Kidney epithelial cell (primary cell): ENCODE data around the gene CPSF4L. TPM values are rescaled to one million over a fixed set of nuclear protein-coding genes. Genes with fewer than 3 reads are reported as not detected.
A peak's percentile ranks its signal among the peaks of the same experiment; 100 is the strongest.

Experiments used
- DNase-seq: peaks from one replicate; pipeline ENCODE4 v3.0.0-alpha.2; 2010; ENCODE audit warnings: low read depth
- H3K27me3 ChIP-seq: 2 replicates; pipeline ENCODE4 v1.6.0; 2011; ENCODE audit warnings: low read length; ENCODE audit not compliant: control insufficient read depth, insufficient read depth
- H3K36me3 ChIP-seq: 2 replicates; pipeline ENCODE4 v1.5.1; 2011; ENCODE audit warnings: low read length; ENCODE audit not compliant: control insufficient read depth, insufficient read depth
- H3K4me3 ChIP-seq: 2 replicates; pipeline ENCODE4 v1.5.1; 2011; ENCODE audit warnings: low read depth, mild to moderate bottlenecking, control low read depth, low read length
- total RNA-seq: library from RNA; depleted of rRNA; stranded (reverse); fragments of >200 nt; gene quantifications from 2 replicates; pipeline ENCODE4 v1.2.3, GENCODE V29; 2015
- TF ChIP-seq, protein P1 (sequence below): IDR thresholded peaks from 2 replicates; pipeline ENCODE4 v1.5.1; 2011; ENCODE audit warnings: mild to moderate bottlenecking, moderate library complexity, low read length, control low read depth, inconsistent platforms; ENCODE audit not compliant: insufficient read depth, poor library complexity, severe bottlenecking

Gene CPSF4L
- total RNA-seq, 1 donor from 2014 or later, result not detected

DNA sequence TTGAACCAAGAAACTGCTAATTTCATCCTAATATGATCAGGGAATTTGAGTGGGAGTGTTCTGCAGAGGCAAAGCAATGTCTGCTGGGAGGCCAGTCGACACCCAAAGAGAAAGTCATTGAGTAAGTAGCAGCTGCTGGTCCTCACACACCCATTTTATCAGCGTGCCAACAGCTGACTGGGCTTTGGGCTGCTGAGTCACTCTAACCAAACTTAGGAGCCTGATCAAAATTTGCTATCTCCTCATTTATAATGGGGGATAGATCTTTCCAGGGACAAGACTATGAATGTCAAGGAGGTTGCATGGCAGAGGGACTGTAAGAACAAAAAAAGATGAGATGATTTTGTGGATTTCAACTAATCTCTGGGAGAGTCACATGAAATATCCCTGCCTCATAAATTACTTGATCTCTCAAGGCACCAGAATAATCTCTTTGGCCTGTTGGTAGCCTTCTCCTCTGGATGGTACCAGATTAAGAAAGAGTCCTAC lies 32.9 kb downstream of the CPSF4L start:
- H3K36me3 ChIP-seq, result no peaks in the 10 kb centered on the region
- no peak overlapping the region for H3K4me3 ChIP-seq
- TF ChIP-seq, protein P1, sequence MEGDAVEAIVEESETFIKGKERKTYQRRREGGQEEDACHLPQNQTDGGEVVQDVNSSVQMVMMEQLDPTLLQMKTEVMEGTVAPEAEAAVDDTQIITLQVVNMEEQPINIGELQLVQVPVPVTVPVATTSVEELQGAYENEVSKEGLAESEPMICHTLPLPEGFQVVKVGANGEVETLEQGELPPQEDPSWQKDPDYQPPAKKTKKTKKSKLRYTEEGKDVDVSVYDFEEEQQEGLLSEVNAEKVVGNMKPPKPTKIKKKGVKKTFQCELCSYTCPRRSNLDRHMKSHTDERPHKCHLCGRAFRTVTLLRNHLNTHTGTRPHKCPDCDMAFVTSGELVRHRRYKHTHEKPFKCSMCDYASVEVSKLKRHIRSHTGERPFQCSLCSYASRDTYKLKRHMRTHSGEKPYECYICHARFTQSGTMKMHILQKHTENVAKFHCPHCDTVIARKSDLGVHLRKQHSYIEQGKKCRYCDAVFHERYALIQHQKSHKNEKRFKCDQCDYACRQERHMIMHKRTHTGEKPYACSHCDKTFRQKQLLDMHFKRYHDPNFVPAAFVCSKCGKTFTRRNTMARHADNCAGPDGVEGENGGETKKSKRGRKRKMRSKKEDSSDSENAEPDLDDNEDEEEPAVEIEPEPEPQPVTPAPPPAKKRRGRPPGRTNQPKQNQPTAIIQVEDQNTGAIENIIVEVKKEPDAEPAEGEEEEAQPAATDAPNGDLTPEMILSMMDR, result no peak
- DNase-seq, result peak; percentile 21
- H3K27me3 ChIP-seq, result no peaks in the 10 kb centered on the region

DNA sequence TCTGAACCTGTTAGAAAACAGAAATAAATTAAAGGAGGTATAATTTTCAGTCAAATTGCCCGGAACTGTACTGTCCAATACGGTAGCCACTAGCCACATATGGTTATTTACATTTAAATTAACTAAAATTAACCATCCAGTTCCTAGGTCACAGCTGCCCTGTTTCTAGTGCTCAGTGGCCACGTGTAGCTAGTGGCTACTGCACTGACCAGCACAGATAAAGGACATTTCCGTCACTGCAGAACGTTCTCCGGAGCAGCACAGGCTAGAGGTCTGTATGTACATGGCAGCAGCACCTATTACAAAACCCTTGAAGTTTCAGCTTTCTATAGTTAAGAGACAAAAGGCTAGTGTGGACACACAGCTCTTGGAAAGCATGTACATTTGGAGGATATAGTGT lies 33.7 kb downstream of the CPSF4L start:
- H3K27me3 ChIP-seq, result no peaks in the 10 kb centered on the region
- TF ChIP-seq, protein P1, result no peak
- no peaks in the 10 kb centered on the region for H3K36me3 ChIP-seq
- no peak for DNase-seq
- no peak overlapping the region for H3K4me3 ChIP-seq

DNA sequence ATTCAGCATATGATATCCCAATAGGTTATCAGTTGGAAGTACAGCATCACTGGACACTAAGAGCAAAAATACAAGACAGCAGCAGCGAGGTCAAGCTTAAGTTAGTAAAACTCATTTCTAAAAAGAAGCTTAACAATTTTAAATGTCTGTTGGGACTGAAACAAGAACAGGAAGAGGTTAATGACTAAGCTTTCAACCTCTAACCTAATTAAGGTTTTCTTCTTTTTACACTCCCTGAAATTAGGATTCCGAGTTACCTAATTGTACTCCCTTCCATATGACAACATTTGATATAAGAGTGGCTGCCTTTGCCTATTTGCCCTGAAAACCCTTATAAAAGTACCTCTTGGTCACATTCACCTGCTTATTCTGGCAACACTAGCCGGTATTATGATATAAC lies 34.3 kb downstream of the CPSF4L start:
- TF ChIP-seq, protein P1, result no peak
- Histone ChIP-seq H3K36me3 (no peaks in the 10 kb centered on the region), H3K27me3 (no peaks in the 10 kb centered on the region), H3K4me3 (no peak overlapping the region)
- no peak for DNase-seq

DNA sequence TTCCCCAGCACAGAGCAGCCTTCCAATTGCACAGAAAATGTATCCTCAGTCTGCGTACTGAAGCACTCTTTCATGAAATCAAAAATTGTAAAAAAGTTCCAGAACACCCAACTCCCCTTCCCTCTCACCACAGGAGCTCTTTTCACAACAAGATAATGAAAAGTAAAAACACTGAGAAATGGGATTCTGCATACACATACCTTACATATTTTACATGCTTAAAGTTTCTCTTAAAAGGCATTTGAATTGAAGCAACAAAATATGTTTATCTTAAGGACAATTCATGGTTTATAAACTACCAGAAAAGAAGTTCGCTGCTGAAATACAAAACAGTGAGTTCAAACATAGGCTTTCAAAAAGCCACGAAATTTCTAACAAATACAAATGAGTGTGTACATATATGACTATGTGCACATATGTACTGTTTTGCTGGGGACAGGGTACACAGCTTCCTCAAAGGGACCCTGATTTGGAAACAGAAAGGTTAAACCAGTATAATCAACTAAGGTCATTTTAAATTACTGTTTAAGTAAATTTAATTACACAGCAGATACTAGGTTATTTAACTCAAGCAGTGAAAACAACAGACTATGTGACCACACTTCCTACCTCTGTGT lies 35.0 kb downstream of the CPSF4L start:
- DNase-seq, result no peak
- TF ChIP-seq, protein P1, result no peak
- Histone ChIP-seq H3K27me3 (no peaks in the 10 kb centered on the region), H3K36me3 (no peaks in the 10 kb centered on the region), H3K4me3 (no peak overlapping the region)

DNA sequence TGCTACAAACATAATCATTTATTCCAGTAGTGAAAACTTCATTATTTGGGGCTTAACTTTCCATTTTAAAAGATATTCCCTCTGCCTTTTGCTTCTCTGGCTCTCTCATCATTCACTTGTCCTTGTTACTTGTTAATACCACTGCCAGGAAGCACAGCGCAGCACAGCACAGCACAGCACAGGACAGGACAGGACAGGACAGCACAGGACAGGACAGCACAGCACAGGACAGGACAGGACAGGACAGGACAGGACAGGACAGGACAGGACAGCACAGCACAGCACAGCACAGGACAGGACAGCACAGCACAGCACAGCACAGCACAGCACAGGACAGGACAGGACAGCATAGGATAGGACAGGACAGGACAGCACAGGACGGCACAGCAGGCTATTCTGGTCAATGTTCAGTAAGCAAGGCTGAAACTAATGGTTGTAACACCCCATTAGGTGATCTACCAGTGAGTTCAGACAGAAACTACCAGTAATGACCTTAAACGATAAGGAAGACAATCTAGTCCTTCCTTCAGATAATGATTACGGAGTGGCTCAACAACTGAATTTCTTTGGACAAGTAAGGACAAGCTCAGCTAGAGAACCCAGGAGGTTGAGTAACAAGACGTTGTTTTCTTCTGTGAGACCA lies 36.9 kb downstream of the CPSF4L start:
- Histone ChIP-seq H3K27me3 (no peaks in the 10 kb centered on the region), H3K36me3 (no peaks in the 10 kb centered on the region), H3K4me3 (no peak overlapping the region)
- no peak for DNase-seq
- TF ChIP-seq, protein P1, result no peak

DNA sequence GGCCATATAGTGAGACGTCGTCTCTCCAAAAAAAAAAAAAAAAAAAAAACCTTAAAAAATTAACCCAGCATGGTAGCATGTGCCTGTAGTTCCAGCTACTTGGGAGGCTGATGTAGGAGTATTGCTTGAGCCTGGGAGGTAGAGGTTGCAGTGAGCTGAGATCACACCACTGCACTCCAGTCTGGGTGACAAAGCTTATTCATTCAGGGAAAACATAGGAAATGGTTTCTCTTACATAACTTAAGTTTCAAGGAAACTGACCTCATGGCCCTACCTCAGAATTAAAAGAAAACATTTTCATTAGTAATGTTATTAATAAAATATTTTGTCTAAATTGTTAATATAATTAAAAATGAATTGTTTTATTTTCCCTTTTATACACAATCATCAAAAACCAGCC lies 37.4 kb downstream of the CPSF4L start:
- Histone ChIP-seq H3K27me3 (no peaks in the 10 kb centered on the region), H3K36me3 (no peaks in the 10 kb centered on the region), H3K4me3 (no peak overlapping the region)
- TF ChIP-seq, protein P1, result no peak
- no peak for DNase-seq
